Stimulated activated CD4-positive, alpha-beta T cell treated with anti-CD3 and anti-CD28 coated beads, Interleukin-15, amount 100 ng/mL, for 48 hours (primary cell): ENCODE measurements around the gene SLAIN1.

Source experiments
- DNase-seq, 2 donors: peaks; one replicate each; pipeline ENCODE4 v3.0.0-alpha.2; 2020; ENCODE audit warnings: low read depth in 2 of 2

Gene SLAIN1

GRCh38 chr13:77751513-77752456, 54.3 kb downstream of the SLAIN1 start:
- peak in 1 of 2 donors; percentile 43 for DNase-seq

- no peak for DNase-seq
Observed at GRCh38 chr13:77752512-77753069, 55.1 kb downstream of the SLAIN1 start.

GRCh38 chr13:77760893-77761292, 63.4 kb downstream of the SLAIN1 start:
- no peak for DNase-seq

GRCh38 chr13:77767413-77767812, 69.9 kb downstream of the SLAIN1 start:
- DNase-seq, result no peak

GRCh38 chr13:77774181-77774580, 76.7 kb downstream of the SLAIN1 start:
- no peak for DNase-seq

- DNase-seq, result no peak
Observed at GRCh38 chr13:77776704-77777103, 79.2 kb downstream of the SLAIN1 start.

- DNase-seq, result peak in 1 of 2 donors; percentile 10
Observed at GRCh38 chr13:77779552-77780272, 82.2 kb downstream of the SLAIN1 start.

GRCh38 chr13:77781808-77782207, 84.3 kb downstream of the SLAIN1 start:
- no peak for DNase-seq

GRCh38 chr13:77784515-77784914, 87.0 kb downstream of the SLAIN1 start:
- DNase-seq, result no peak

GRCh38 chr13:77786695-77787287, 89.3 kb downstream of the SLAIN1 start:
- DNase-seq, result no peak

GRCh38 chr13:77789376-77789775, 91.9 kb downstream of the SLAIN1 start:
- DNase-seq, result no peak

GRCh38 chr13:77800219-77800618, 102.7 kb downstream of the SLAIN1 start:
- DNase-seq, result no peak

GRCh38 chr13:77806518-77806917, 109.0 kb downstream of the SLAIN1 start:
- no peak for DNase-seq

- DNase-seq, result no peak
Observed at GRCh38 chr13:77807431-77808135, 110.1 kb downstream of the SLAIN1 start.

GRCh38 chr13:77810430-77810829, 112.9 kb downstream of the SLAIN1 start:
- no peak for DNase-seq

GRCh38 chr13:77810878-77811277, 113.4 kb downstream of the SLAIN1 start:
- no peak for DNase-seq

GRCh38 chr13:77811381-77811780, 113.9 kb downstream of the SLAIN1 start:
- no peak for DNase-seq

GRCh38 chr13:77811981-77812380, 114.5 kb downstream of the SLAIN1 start:
- no peak for DNase-seq
